ENCODE results near the gene NPNT.

NPNT gene

DNA sequence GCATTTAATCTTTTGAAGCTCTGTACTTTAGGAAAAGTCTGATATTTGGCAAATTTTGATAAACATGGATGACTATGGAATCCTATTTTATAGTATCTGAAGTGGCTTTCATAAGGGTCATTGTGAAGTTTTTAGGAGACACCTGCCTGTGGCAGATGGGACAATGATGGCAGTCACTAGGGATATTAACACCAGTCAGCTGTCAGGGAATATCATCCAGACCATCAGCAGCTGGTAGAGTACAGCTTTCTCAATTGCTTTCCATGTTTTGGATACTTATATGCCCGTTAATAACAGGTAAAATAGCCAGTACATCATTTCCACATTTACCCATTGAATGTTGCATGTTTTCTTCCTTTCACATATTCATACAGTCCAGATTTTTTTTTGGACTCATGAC is 39.1 kb downstream of the NPNT start:
- ATAC-seq, result no peak
- TF ChIP-seq, protein P1, sequence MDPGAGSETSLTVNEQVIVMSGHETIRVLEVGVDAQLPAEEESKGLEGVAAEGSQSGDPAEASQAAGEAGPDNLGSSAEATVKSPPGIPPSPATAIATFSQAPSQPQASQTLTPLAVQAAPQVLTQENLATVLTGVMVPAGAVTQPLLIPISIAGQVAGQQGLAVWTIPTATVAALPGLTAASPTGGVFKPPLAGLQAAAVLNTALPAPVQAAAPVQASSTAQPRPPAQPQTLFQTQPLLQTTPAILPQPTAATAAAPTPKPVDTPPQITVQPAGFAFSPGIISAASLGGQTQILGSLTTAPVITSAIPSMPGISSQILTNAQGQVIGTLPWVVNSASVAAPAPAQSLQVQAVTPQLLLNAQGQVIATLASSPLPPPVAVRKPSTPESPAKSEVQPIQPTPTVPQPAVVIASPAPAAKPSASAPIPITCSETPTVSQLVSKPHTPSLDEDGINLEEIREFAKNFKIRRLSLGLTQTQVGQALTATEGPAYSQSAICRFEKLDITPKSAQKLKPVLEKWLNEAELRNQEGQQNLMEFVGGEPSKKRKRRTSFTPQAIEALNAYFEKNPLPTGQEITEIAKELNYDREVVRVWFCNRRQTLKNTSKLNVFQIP (CRISPR knock-in tag; IDR thresholded peaks at IDR 0.05; ENCODE audit: borderline replicate concordance, low read depth), result no peak
- no peak for TF ChIP-seq CSDC2 (CRISPR knock-in tag; IDR thresholded peaks at IDR 0.05)
- TF ChIP-seq, protein P2, sequence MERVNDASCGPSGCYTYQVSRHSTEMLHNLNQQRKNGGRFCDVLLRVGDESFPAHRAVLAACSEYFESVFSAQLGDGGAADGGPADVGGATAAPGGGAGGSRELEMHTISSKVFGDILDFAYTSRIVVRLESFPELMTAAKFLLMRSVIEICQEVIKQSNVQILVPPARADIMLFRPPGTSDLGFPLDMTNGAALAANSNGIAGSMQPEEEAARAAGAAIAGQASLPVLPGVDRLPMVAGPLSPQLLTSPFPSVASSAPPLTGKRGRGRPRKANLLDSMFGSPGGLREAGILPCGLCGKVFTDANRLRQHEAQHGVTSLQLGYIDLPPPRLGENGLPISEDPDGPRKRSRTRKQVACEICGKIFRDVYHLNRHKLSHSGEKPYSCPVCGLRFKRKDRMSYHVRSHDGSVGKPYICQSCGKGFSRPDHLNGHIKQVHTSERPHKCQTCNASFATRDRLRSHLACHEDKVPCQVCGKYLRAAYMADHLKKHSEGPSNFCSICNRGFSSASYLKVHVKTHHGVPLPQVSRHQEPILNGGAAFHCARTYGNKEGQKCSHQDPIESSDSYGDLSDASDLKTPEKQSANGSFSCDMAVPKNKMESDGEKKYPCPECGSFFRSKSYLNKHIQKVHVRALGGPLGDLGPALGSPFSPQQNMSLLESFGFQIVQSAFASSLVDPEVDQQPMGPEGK (CRISPR knock-in tag; IDR thresholded peaks at IDR 0.05; ENCODE audit: borderline replicate concordance), result no peak
- TF ChIP-seq PPARA (CRISPR knock-in tag; IDR thresholded peaks at IDR 0.05; ENCODE audit: borderline replicate concordance), result no peak
- TF ChIP-seq, protein P3, sequence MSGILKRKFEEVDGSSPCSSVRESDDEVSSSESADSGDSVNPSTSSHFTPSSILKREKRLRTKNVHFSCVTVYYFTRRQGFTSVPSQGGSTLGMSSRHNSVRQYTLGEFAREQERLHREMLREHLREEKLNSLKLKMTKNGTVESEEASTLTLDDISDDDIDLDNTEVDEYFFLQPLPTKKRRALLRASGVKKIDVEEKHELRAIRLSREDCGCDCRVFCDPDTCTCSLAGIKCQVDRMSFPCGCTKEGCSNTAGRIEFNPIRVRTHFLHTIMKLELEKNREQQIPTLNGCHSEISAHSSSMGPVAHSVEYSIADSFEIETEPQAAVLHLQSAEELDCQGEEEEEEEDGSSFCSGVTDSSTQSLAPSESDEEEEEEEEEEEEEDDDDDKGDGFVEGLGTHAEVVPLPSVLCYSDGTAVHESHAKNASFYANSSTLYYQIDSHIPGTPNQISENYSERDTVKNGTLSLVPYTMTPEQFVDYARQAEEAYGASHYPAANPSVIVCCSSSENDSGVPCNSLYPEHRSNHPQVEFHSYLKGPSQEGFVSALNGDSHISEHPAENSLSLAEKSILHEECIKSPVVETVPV (CRISPR knock-in tag; IDR thresholded peaks at IDR 0.05), result no peak
- TF ChIP-seq SNAI2 (CRISPR knock-in tag; IDR thresholded peaks at IDR 0.05), result no peak
- TF ChIP-seq ZC3H10 (CRISPR knock-in tag; IDR thresholded peaks at IDR 0.05), result no peak
- TF ChIP-seq GLIS3 (CRISPR knock-in tag; IDR thresholded peaks at IDR 0.05), result no peak
- TF ChIP-seq ARNTL (CRISPR knock-in tag; IDR thresholded peaks at IDR 0.05; ENCODE audit: borderline replicate concordance, low read depth), result no peak
- no peak for TF ChIP-seq ESRRG (CRISPR knock-in tag; IDR thresholded peaks at IDR 0.05)
- TF ChIP-seq BACH2 (CRISPR knock-in tag; IDR thresholded peaks at IDR 0.05; ENCODE audit: borderline replicate concordance), result no peak
- TF ChIP-seq OSR1 (CRISPR knock-in tag; IDR thresholded peaks at IDR 0.05), result no peak
- TF ChIP-seq TOX (CRISPR knock-in tag; IDR thresholded peaks at IDR 0.05; ENCODE audit: borderline replicate concordance), result no peak

DNA sequence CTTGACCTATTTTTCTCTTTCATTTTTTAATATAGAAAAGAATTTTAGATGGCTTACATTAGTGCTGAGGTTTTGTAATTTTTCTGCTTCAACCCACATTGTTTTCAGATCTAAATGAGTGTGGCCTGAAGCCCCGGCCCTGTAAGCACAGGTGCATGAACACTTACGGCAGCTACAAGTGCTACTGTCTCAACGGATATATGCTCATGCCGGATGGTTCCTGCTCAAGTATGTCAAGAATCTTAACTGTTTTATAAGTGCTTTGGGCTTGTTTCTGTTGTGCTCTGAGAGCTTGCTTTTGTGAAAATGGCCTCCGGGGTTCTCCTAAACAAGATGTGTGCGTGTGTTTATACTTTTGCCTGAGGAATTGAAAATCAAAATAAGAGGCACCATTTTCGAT is 41.6 kb downstream of the NPNT start:
- ATAC-seq, result no peak
- no peak for TF ChIP-seq ZC3H10 (CRISPR knock-in tag; IDR thresholded peaks at IDR 0.05)
- no peak for TF ChIP-seq GLIS3 (CRISPR knock-in tag; IDR thresholded peaks at IDR 0.05)
- TF ChIP-seq ISL1 (CRISPR knock-in tag; IDR thresholded peaks at IDR 0.05), result no peak
- TF ChIP-seq SNAI2 (CRISPR knock-in tag; IDR thresholded peaks at IDR 0.05), result no peak
- no peak for TF ChIP-seq PPARA (CRISPR knock-in tag; IDR thresholded peaks at IDR 0.05; ENCODE audit: borderline replicate concordance)
- TF ChIP-seq RARB (CRISPR knock-in tag; IDR thresholded peaks at IDR 0.05), result no peak
- no peak for TF ChIP-seq ARNTL (CRISPR knock-in tag; IDR thresholded peaks at IDR 0.05; ENCODE audit: borderline replicate concordance, low read depth)
- TF ChIP-seq, protein P1 (CRISPR knock-in tag; IDR thresholded peaks at IDR 0.05; ENCODE audit: borderline replicate concordance, low read depth), result no peak
- TF ChIP-seq ZNF8 (CRISPR knock-in tag; IDR thresholded peaks at IDR 0.05), result no peak
- TF ChIP-seq ESRRG (CRISPR knock-in tag; IDR thresholded peaks at IDR 0.05), result no peak

DNA sequence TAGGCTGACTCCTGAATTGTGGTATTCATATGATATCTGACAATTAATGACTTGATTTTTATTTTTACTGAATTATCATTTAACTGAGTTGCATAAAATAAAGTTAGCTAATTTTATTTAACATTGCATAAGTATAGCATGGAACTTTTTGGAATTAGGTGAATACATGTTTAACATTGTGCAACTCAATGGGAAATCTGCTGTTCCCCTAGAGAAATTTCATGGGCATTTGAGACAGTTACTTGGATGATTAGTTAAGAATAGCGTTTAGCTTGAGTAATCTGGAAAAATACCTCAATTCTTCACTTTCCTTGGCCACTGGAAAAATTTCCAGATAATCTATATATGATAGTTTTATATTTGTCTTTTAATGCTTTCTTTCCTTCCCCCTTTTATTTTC is 42.5 kb downstream of the NPNT start:
- ATAC-seq, result no peak
- TF ChIP-seq ZNF8 (CRISPR knock-in tag; IDR thresholded peaks at IDR 0.05) (no peak), OSR1 (CRISPR knock-in tag; IDR thresholded peaks at IDR 0.05) (no peak), ZNF70 (CRISPR knock-in tag; IDR thresholded peaks at IDR 0.05) (no peak), TOX (CRISPR knock-in tag; IDR thresholded peaks at IDR 0.05; ENCODE audit: borderline replicate concordance) (no peak), ISL1 (CRISPR knock-in tag; IDR thresholded peaks at IDR 0.05) (no peak), CSDC2 (CRISPR knock-in tag; IDR thresholded peaks at IDR 0.05) (no peak), BACH2 (CRISPR knock-in tag; IDR thresholded peaks at IDR 0.05; ENCODE audit: borderline replicate concordance) (no peak), ZFP3 (CRISPR knock-in tag; IDR thresholded peaks at IDR 0.05) (no peak)
- TF ChIP-seq, protein P1 (CRISPR knock-in tag; IDR thresholded peaks at IDR 0.05; ENCODE audit: borderline replicate concordance, low read depth), result no peak
- TF ChIP-seq, protein P3 (CRISPR knock-in tag; IDR thresholded peaks at IDR 0.05), result no peak
- TF ChIP-seq, protein P2 (CRISPR knock-in tag; IDR thresholded peaks at IDR 0.05; ENCODE audit: borderline replicate concordance), result no peak

Measured in SK-N-SH treated with all-trans-retinoic acid at 6 μM for 48 hours (cell line).